Fibroblast of skin of left quadriceps (primary cell): ENCODE results near the gene OMD.
A peak's percentile ranks its signal among the peaks of the same experiment; 100 is the strongest.

Experiments used
- DNase-seq, 2 experiments: peaks; one replicate each; pipeline ENCODE4 v3.0.0-alpha.2; 2013; ENCODE audit warnings: low read depth in 2 of 2

OMD gene, protein sequence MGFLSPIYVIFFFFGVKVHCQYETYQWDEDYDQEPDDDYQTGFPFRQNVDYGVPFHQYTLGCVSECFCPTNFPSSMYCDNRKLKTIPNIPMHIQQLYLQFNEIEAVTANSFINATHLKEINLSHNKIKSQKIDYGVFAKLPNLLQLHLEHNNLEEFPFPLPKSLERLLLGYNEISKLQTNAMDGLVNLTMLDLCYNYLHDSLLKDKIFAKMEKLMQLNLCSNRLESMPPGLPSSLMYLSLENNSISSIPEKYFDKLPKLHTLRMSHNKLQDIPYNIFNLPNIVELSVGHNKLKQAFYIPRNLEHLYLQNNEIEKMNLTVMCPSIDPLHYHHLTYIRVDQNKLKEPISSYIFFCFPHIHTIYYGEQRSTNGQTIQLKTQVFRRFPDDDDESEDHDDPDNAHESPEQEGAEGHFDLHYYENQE

DNA sequence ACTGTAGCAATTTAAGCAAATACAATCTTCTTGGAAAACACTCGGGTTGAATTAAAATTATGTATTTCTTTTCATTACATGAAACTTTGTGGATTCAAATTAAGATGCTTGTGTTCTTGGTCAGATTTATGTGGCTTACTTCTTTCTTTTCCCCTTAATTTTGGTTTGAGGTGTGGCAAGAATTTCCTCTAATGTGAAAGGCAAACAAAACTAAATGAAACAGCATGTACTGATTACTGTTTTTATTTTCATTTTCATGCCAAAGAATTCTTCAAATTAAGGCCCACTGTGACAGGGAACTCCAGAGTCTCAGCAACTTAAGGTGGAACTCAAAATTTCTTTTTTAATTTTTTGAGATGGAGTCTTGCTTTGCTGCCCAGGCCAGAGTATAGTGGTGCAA lies at the start of gene OMD:
OMD (minus strand) TSS at position 132 of the 400 bp plus-strand sequence. CDS start 6,913 bp downstream, outside the sequence.
- DNase-seq = peak; percentile 62 to 71

DNA sequence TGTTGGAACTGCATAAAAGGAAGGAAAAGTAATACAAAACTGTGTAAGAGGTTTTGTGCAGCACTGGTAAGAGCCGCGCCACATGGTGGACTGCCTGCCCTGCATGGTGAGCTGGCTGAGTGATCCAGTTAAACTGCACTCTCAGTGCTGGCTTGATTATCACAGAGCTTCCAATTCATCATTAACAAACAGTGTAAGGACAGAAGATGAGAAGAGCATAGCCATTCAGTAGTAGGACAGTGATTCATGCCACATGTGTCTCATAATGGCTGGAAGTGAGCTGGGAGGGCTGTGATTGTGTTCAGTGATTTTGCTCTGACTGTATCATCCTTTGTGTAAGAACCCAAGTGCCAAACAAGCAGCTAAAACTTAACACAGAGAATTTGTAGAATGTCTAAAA lies 43.9 kb upstream of the OMD start:
- peak; percentile 18 to 34 for DNase-seq

DNA sequence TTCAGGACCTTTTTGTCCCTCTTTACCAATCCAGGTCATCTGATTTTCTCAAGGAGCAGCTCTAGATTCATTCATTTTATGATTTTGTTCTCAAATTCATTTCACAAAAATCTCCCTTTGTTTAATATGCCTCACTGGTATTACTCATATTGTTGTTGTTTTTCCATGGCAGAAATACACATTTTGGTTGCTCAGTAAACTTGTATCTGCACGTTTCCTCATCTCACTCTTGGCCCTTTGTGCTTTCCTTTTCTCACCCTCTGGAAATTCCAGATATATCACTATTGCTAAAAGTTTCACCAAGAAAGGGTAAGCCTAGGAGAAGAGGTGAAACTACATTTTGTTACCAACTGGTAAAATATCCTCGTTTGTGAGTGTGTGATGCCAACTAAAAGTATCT lies 43.2 kb upstream of the OMD start:
- no peak for DNase-seq

DNA sequence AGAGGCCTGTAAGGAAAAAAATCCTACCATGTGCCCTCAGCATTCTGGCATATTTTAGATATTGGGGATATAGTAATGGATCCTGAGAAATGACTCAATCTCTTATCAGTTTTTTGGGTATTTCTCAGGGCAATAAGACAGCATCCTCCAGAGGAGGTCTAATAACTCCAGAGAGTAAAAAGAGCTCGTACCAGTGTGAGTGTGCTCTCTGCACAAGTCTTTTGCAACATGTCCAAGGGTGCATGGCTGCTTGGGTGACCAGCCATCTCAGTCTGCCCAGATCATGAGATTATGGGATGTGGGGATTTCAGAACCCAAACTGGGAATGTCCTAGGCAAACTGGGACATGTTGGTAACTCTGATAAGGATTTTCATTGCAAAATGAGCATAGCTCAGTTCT lies 42.8 kb upstream of the OMD start:
- DNase-seq = no peak

DNA sequence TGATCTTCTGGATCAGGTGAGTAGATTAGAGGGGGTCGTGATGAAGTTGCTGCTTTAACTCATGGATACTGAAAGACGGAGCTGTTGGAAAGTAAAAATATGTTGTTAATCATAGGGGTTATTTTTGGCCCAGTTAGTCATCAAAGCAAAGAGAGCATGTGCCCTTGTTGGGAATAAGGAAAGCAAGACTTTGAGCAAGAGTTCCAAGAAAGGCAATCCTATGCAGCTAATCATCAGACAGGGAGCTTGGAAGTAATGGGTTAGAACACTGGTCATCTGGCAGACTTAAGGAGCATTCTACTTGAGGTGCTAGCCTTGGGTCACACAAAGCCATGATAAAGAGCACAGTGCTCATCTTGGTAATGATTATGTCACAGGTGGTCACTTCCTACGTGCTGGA lies 39.7 kb upstream of the OMD start:
- peak; percentile 83 to 84 for DNase-seq

DNA sequence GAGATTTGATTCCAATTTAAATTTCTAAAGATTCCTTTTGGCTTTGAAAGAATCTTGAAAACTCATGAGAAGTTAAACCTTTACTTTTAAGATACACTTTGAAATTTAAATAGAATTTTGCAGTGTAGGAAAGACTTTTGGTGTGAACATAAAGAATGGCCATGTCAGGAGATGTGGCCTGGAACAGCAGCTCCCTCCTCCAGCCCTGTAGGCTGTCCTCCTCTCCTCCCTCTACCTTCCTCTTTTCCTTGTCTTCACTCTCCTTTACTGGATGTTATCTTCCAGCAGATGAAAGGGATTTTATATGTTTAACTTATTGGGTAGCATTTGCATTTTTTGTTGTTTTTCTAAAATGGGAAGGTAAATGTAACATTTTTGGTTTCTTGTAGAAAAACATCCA lies 39.1 kb upstream of the OMD start:
- no peak for DNase-seq

DNA sequence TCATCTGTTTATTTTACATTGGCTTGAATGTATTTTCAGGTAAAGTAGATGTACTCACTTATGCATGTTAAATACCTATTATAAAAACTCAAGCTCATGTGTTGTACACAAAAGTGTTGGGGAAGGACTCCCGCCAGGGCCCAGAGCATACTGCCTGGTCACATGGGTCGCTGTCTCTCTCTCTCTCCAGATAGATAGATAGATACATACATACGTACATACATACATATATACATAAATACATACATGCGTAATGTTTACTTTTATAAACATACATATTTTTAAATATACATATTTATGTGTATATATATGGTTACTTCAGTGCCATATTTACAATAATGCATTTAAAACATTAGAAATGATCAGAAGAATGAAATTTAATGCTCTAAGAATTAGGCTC lies 33.3 kb upstream of the OMD start:
- DNase-seq = no peak

DNA sequence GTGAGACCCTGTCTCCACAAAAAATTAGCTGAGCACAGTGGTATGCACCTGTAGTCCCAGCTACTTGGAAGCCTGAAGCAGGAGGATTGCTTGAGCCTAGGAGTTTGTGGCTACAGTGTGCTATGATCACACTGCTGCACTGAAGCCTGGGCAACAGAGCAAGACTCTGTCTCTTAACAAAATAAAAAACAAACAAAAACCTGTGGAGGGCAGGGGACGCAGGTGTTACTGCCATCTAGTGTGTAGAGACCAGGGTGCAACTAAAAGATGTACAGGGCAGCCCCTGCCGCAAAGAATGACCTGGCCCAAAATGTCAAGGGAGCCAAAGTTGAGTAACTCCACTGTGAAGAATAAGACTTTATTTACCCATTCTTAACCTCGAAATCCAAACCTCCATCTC lies 30.9 kb upstream of the OMD start:
- no peak for DNase-seq

DNA sequence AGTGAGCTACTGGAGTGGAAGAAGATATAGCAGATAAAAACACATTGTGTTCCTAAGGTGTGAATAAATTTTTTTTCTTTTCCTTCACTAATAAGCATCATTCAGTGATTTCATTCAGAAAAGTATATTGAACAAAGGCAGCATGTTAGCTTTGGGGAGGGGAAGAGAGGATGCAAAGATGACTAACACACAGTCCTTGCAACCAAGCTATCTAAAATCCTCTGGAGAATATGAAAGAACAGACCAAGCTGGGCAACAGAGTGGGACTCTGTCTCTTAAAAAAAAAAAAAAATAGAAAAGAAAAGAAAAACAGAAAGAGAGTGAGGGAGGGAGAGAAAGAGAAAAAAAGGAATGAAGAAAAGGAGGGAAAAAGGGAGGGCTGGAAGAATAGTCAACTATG lies 22.3 kb upstream of the OMD start:
- DNase-seq = no peak

DNA sequence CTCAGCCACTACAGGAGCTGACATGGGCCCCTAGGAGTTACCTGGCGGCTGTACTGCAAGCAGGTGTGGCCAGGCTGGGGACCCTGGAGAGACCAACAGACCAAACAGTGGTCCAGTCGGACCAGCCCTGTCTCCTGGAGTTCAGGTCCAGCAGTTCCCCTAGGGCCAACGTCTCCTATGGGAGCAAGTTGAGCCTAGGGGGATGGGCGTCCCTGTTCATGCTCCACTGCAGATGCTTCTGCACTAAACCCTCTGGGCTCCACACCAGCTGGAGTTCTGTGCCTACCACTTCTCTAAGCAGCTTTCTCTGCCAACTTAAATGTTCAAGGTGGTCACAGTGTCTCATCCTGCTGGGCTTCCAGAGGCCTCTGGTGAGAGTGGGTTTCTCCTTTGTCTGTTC lies 20.6 kb upstream of the OMD start:
- DNase-seq = no peak

DNA sequence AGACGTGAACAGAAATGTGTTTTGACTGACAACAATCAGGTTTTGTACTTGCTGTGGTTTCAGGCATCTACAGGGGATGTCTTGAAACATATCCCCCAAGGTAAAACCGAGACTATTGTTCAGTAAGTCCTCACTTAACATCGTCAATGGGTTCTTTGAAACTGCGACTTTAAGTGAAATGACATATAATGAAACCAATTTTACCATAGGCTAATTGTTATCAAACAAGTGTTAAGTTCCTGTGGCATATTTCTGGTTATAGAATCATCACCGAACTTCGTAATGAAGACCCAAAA lies 16.4 kb upstream of the OMD start:
- no peak for DNase-seq

DNA sequence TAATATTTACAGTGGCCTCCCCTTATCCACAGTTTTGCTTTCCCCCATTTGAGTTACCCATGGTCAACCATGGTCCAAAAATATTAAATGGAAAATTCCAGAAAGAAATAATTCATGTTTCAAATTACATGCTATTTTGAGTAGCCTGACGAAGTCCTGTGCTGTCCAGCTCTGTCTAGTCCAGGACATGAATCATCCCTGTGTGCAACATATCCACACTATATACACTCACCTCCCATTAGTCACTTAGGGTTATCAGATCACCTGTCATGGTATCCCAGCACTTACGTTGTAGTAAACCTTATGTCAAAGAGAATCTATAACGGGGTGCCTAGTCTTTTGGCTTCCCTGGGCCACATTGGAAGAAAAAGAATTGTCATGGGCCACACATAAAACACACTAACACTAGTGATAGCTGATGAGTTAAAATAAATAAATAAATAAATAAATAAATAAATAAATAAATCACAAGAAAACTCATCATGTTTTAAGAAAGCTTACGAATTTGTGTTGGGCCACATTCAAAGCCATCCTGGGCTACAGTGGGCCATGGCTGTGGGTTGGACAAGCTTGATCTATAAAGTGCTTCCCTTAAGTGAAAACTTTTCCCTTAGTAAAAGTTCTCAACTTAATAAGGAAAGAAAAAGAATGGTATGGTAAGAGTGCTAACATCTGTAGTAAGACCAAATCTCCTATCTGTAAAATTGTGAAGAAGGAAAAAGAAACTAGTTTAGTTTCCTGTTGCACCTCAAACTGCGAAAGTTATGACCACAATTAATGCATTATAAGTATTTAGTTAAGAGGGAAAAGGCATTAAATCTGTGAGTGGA lies 15.9 kb upstream of the OMD start:
- DNase-seq = no peak

DNA sequence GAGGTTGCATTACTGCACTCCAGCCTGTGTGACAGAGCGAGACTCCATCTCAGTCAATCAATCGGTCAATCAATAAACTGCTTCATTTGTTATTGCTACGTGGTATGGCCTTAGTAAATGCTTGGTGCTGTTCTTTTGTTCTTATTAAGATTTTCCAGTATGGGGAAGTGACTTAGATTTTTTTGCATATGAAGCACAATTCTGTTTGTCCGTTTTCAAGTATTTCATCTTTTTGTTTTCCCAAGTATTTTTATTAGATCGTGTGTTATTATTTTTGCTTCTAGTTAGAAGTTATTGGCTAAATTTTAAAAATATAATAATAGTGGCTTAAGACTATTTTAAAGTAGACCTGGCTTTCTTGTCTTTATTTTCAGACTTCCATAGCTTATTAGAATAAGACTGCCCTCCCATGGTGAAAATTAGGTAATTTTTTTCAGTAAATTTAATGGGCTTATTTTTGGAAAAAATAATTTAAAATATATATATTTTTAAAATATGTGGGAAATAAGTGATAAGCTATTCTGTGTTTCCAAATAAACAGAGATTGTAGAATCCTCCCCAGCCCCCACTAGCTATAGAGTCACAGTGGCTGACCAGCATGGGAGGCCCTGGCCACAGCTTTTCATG lies 14.7 kb upstream of the OMD start:
- no peak for DNase-seq

DNA sequence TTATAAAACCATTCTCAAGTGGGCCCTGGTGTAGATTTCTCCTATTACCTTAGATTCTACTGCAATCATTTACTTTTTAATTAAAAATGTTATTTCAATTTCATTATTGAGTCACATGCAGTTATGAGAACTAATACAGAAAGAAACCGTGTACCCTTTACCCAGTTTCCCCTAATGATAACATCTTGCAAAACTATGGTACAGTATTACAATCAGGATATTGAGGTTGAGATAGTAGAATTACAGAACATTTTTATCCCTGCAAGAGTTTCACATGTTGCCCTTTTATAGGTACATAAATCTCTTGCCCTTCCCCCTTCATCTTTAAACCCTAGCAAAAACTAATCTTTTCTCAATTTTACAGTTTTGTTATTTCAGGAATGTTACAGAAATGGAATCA lies 11.0 kb upstream of the OMD start:
- DNase-seq = no peak

DNA sequence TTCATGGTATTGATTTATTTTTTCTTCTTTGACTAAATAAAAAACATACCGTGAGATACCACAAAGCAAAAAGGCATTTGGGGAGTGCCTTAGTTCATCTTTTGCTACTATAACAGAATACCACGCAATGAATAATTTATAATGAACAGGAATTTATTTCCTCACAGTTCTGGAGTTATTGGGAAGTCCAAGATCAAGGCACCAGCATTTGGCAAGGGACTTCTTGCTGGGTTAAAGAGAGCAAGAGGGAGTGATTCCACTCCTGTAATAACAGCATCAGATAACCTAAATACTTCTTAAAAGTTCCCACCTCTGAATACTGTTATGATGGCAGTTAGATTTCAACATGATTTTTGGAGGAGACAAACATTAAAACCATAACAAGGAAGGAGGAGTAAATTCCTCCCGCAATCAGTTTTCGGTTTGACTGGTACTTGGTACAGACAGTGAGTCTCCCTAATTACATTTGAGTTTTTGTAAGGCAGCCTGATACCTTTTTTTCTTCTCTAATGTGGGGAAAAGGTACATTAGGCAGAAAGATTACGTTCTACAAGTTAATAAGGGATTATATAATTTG lies 8.8 kb upstream of the OMD start:
- DNase-seq = no peak

DNA sequence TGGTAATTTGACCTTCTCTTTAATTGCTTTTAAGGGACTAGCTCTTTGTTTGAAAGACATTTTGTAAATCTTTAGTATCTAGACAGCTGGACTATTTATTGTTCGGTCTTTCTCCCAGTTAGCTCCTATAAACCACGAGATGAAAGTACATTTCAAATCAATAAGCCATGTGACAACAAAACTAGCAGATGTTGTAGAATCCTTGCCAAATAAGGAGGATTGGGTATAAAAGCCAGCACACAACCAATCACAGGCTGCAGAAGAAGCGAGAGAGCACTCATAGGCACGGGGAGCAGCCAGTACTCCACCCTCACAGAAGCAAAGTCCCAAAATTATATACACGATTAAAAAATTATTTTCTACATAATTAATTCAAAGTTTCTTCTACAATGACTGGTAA lies 8.1 kb upstream of the OMD start:
- peak in 1 of 2 experiments; percentile 27 for DNase-seq

DNA sequence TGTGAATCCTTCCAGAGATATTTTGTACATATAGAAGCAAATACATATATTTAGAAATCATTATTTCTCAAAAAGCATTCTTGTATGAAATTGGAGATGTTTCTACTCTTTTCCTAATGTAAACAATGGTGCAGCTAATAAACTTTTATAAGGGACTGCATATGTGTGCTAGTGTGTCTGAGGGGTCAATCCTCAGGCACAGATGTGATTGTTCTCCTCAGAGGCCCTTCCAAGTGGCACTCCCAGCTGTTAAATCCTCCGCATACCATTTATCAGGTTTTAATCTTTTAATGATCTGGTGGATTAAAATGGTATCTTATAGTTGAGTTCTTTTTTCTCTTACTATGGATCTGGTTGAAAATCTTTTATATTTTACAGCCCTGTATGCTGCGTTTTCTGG lies 5.6 kb upstream of the OMD start:
- no peak for DNase-seq

DNA sequence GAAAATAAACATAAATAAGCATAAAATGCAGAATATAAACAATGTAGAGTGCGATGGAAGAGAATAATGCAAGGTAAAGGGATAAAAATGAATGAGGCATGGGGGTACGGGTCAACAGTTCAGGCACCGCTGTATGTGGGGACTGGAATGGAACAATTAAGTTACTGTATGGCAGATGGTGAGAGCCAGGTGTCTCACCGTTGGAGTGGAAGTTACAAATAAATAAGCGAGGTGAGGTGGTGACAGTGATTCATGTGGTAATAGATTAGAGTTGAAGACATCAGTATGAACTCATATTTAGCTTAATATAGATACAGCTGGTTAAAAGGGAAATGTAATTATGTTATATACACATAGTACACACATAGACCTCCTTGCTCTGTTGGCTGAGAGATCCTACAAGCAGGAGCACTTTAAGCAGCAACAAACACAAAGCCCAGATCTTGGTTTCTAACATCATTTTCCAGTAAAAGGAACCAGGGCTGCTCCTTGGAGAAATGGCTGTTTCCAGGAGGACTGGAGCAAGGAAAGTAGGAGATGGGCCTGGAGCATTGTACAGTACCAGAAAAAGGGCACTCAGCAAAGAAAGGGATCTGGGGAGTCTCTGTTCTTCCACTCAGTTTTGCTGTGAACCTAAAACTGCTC lies 2.4 kb upstream of the OMD start:
- DNase-seq = no peak

DNA sequence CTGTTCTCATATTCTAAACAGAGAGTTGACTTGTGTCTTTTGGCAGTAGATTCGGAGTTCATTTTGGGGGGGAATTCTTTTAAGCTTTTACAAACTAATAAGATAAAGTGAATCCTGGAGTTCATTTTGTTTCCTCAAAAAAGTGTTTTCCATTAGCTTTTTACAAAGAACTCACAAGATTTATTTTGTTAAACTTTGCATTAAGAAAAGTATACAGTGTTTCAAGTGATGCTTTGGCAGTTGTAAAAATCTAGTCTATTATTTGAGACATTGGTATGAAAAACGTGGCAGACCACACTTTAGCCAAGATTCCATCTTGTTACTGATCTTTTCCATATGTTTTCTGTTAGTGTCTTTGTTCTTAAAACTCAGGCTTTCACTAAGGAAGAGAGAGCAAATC lies 1.2 kb upstream of the OMD start:
- DNase-seq = peak; percentile 65 to 78

DNA sequence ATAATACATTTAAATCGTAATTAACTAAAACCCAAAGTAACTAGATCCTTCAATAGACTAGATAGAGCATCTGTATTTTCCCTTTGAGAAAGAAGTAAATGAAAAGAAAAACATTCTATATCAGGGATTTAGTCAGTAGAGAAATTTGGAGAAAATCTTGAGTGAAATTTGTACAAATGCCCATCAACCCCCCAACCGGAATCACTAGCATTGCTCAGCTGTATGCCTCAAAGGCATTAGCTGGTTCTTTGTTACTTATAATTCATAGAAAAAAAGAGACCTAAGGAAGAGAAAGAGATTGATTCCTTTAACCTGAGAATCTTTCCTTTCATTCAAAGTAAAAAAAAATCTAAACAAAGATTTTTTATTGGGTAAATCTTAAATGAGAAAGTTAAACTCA lies 659 bp downstream of the OMD start:
- no peak for DNase-seq

DNA sequence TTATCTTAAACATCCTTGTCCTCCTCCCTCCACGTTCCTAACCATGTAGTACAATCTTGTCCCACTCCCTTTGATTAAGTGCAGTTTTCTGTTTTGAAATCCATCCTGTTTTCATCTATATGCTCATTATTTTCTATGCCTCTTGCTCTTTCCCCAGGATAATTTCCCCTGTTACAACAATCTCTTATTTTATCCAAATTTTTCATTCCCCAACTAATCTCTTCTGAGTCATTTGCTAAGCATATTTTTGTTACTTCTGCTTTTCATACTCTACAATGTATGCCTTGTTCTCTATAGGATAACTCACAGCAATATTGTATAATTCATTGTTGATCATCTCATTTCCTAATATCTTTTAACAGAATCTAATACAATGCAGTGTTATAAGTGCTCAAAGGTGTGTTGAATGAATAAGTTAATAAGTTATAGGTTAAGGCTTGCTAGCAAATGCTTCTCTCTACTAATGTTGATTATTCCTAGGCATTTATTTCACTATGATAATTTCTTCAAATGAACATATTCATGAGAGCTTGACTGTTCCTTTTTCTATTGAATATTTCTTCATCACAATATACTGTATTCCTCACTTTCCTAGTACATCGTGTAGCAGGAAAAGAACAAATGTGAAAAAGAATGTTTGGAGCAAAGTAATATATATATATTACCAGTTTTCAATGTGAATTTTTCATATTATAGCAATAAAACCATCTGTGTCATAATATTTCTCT lies 1.5 kb downstream of the OMD start:
- DNase-seq = no peak
